WTC11 (cell line): ENCODE data around the gene SULF2. TPM values are rescaled to one million over a fixed set of nuclear protein-coding genes. Genes with fewer than 3 reads are reported as not detected.

Experiments used
- ATAC-seq: fragments of 200-7000 bp; cut with Tn5 transposase; 2 replicates; pipeline ENCODE4 v1.10.0; 2021; ENCODE audit warnings: mild to moderate bottlenecking, moderate library complexity
- CTCF ChIA-PET: fragments of 300-600 bp; sonication (Branson Sonifier 250); formaldehyde crosslinking; loops from one replicate; lab custom pipeline; 2021; ENCODE audit warnings: antibody characterized with exemption; lab: Charles Lee
- POLR2A ChIA-PET: fragments of 350-600 bp; sonication (Branson Sonifier 250); formaldehyde crosslinking; loops from one replicate; lab custom pipeline; 2021; ENCODE audit warnings: antibody characterized with exemption; lab: Charles Lee
- DNase-seq: peaks from one replicate; pipeline ENCODE4 v3.0.0; 2021; ENCODE audit warnings: low spot score
- H3K27ac Mint-ChIP-seq: 2 replicates; pipeline ENCODE4 v1.8.0; 2021; ENCODE audit warnings: mixed read lengths
- H3K27me3 Mint-ChIP-seq: 2 replicates; pipeline ENCODE4 v1.8.0; 2021; ENCODE audit warnings: low read depth, mild to moderate bottlenecking, moderate library complexity, mixed read lengths
- H3K36me3 Mint-ChIP-seq: 2 replicates; pipeline ENCODE4 v1.8.0; 2021; ENCODE audit warnings: mixed read lengths
- H3K4me1 Mint-ChIP-seq: 2 replicates; pipeline ENCODE4 v1.8.0; 2022; ENCODE audit warnings: mixed read lengths
- H3K4me3 Mint-ChIP-seq: 2 replicates; pipeline ENCODE4 v1.8.0; 2021; ENCODE audit warnings: mild to moderate bottlenecking, moderate library complexity, mixed read lengths
- H3K9me3 Mint-ChIP-seq: 2 replicates; pipeline ENCODE4 v1.8.0; 2021; ENCODE audit warnings: mixed read lengths
- ATF1 ChIP-seq: sonication (generic); formaldehyde crosslinking; IDR thresholded peaks from 2 replicates; pipeline ENCODE4 v1.8.1; 2023; ENCODE audit warnings: mild to moderate bottlenecking, moderate library complexity, missing genetic modification reagents
- CDX4 ChIP-seq: fragments of 250-450 bp; sonication (Bioruptor Pico); IDR thresholded peaks from 2 replicates; pipeline ENCODE4 v1.9.0; 2021; ENCODE audit warnings: moderate library complexity, mild to moderate bottlenecking, inconsistent platforms, borderline replicate concordance
- CTCF ChIP-seq: fragments of 200-600 bp; IDR thresholded peaks from 2 replicates; pipeline ENCODE4 v1.8.0; 2022; ENCODE audit warnings: antibody characterized with exemption
- ESRRA ChIP-seq: sonication (generic); formaldehyde crosslinking; IDR thresholded peaks from 2 replicates; pipeline ENCODE4 v1.8.1; 2022; ENCODE audit warnings: mild to moderate bottlenecking, missing genetic modification reagents, borderline replicate concordance
- FOXJ3 ChIP-seq: sonication (generic); formaldehyde crosslinking; IDR thresholded peaks from 2 replicates; pipeline ENCODE4 v1.9.0; 2021; ENCODE audit warnings: missing genetic modification reagents, mild to moderate bottlenecking, borderline replicate concordance
- GABPB1 ChIP-seq: sonication (generic); formaldehyde crosslinking; IDR thresholded peaks from 2 replicates; pipeline ENCODE4 v1.8.1; 2023; ENCODE audit warnings: mild to moderate bottlenecking, missing genetic modification reagents
- MXD4 ChIP-seq: fragments of 250-450 bp; sonication (Bioruptor Pico); IDR thresholded peaks from 2 replicates; pipeline ENCODE4 v1.8.0; 2021; ENCODE audit warnings: mild to moderate bottlenecking, moderate library complexity, borderline replicate concordance
- MYBL2 ChIP-seq: sonication (generic); formaldehyde crosslinking; IDR thresholded peaks from 2 replicates; pipeline ENCODE4 v1.8.1; 2023; ENCODE audit warnings: mild to moderate bottlenecking, moderate library complexity, missing genetic modification reagents
- NFATC4 ChIP-seq: fragments of 250-450 bp; sonication (Bioruptor Pico); IDR thresholded peaks from 2 replicates; pipeline ENCODE4 v1.9.0; 2021; ENCODE audit warnings: mild to moderate bottlenecking
- NFE2L1 ChIP-seq: sonication (generic); formaldehyde crosslinking; IDR thresholded peaks from 2 replicates; pipeline ENCODE4 v1.8.1; 2023; ENCODE audit warnings: missing genetic modification reagents
- SMAD4 ChIP-seq: sonication (generic); formaldehyde crosslinking; IDR thresholded peaks from 2 replicates; pipeline ENCODE4 v1.8.0; 2022; ENCODE audit warnings: mild to moderate bottlenecking, missing genetic modification reagents
- SOX15 ChIP-seq: fragments of 250-450 bp; sonication (Bioruptor Pico); IDR thresholded peaks from 2 replicates; pipeline ENCODE4 v1.9.0; 2021; ENCODE audit warnings: mild to moderate bottlenecking
- ZNF219 ChIP-seq: sonication (generic); formaldehyde crosslinking; IDR thresholded peaks from 2 replicates; pipeline ENCODE4 v1.8.0; 2023; ENCODE audit warnings: missing genetic modification reagents, mild to moderate bottlenecking, borderline replicate concordance
- ZNF512 ChIP-seq: sonication (generic); formaldehyde crosslinking; IDR thresholded peaks from 2 replicates; pipeline ENCODE4 v1.8.1; 2022; ENCODE audit warnings: missing genetic modification reagents, borderline replicate concordance
- total RNA-seq: library from RNA; stranded (reverse); gene quantifications from 3 replicates; pipeline ENCODE4 v1.2.3, GENCODE V29; 2021
- TF ChIP-seq, protein P1 (sequence below): sonication (generic); formaldehyde crosslinking; IDR thresholded peaks from 2 replicates; pipeline ENCODE4 v1.8.0; 2022; ENCODE audit warnings: mild to moderate bottlenecking, missing genetic modification reagents
- TF ChIP-seq, protein P2 (sequence below): sonication (generic); formaldehyde crosslinking; IDR thresholded peaks from 2 replicates; pipeline ENCODE4 v1.8.0; 2023; ENCODE audit warnings: missing genetic modification reagents
- TF ChIP-seq, protein P3 (sequence below): sonication (generic); formaldehyde crosslinking; IDR thresholded peaks from 2 replicates; pipeline ENCODE4 v1.8.0; 2022; ENCODE audit warnings: mild to moderate bottlenecking, missing genetic modification reagents

SULF2 gene
- total RNA-seq, 1 experiment from 2014 or later: 36.0 TPM

GRCh38 chr20:47674145-47674544 lies 111.1 kb downstream of the SULF2 start:
- no peak for DNase-seq
- ChIA-PET CTCF (interaction anchor here (0.7 kb wide), 1 partner anchor 946 kb away, joined by 3 read pairs; no protein-coding TSS in a partner anchor), POLR2A (no interaction called here)
- no peaks in the 10 kb centered on the region for H3K36me3 Mint-ChIP-seq
- H3K4me3 Mint-ChIP-seq: no peak overlapping the region
- no peak overlapping the region for H3K27ac Mint-ChIP-seq
- H3K27me3 Mint-ChIP-seq: no peaks in the 10 kb centered on the region
- no peak for ATAC-seq
- no peak for TF ChIP-seq ESRRA (CRISPR knock-in tag)
- TF ChIP-seq SOX15: no peak
- TF ChIP-seq, protein P1, sequence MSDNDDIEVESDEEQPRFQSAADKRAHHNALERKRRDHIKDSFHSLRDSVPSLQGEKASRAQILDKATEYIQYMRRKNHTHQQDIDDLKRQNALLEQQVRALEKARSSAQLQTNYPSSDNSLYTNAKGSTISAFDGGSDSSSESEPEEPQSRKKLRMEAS (CRISPR knock-in tag): no peak
- no peak for TF ChIP-seq NFE2L1 (CRISPR knock-in tag)
- TF ChIP-seq FOXJ3 (CRISPR knock-in tag): no peak
- peaks cover 17% of the 10 kb centered on the region for H3K4me1 Mint-ChIP-seq
- H3K9me3 Mint-ChIP-seq: no peaks in the 10 kb centered on the region; the same call in 1 of the 2 replicates

DNA sequence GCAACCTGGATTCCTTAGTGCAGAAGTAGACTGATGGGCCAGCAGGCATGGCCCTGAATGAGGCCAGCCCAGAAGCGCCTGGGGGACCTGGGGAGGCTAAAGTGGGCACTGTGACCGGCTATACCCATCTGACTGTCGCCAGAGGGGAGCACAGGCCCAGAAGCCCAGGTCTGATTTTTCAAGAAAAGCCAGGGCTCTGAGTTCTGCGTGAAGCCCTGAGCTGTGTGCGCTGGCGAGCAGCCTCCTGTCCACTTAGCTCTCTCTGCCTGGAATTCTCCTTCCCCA lies 111.7 kb downstream of the SULF2 start:
- DNase-seq (no peak), ATAC-seq (no peak)
- Mint-ChIP-seq H3K36me3 (no peaks in the 10 kb centered on the region), H3K9me3 (no peaks in the 10 kb centered on the region), H3K4me3 (no peak overlapping the region), H3K27me3 (no peaks in the 10 kb centered on the region), H3K27ac (no peak overlapping the region), H3K4me1 (peaks cover 17% of the 10 kb centered on the region)
- TF ChIP-seq, protein P2, sequence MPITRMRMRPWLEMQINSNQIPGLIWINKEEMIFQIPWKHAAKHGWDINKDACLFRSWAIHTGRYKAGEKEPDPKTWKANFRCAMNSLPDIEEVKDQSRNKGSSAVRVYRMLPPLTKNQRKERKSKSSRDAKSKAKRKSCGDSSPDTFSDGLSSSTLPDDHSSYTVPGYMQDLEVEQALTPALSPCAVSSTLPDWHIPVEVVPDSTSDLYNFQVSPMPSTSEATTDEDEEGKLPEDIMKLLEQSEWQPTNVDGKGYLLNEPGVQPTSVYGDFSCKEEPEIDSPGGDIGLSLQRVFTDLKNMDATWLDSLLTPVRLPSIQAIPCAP (CRISPR knock-in tag): no peak
- no peak for TF ChIP-seq ZNF219 (CRISPR knock-in tag)
- no peak for TF ChIP-seq SMAD4 (CRISPR knock-in tag)
- TF ChIP-seq MYBL2: no peak
- no peak for TF ChIP-seq CTCF
- TF ChIP-seq CDX4 (CRISPR knock-in tag): no peak
- TF ChIP-seq NFATC4 (CRISPR knock-in tag): no peak
- ChIA-PET CTCF (interaction anchor here (0.7 kb wide), 1 partner anchor 947 kb away, joined by 3 read pairs; no protein-coding TSS in a partner anchor), POLR2A (no interaction called here)

GRCh38 chr20:47672886-47673670 lies 112.2 kb downstream of the SULF2 start:
- CTCF ChIA-PET: interaction anchor here (2.2 kb wide), 1 partner anchor 10 kb away, joined by 10 read pairs; no protein-coding TSS in a partner anchor
- H3K27me3 Mint-ChIP-seq: no peaks in the 10 kb centered on the region
- no peak overlapping the region for H3K4me3 Mint-ChIP-seq
- TF ChIP-seq GABPB1 (CRISPR knock-in tag): no peak
- TF ChIP-seq MXD4 (CRISPR knock-in tag): no peak
- TF ChIP-seq, protein P3, sequence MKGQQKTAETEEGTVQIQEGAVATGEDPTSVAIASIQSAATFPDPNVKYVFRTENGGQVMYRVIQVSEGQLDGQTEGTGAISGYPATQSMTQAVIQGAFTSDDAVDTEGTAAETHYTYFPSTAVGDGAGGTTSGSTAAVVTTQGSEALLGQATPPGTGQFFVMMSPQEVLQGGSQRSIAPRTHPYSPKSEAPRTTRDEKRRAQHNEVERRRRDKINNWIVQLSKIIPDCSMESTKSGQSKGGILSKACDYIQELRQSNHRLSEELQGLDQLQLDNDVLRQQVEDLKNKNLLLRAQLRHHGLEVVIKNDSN (CRISPR knock-in tag): no peak
- TF ChIP-seq ATF1 (CRISPR knock-in tag): no peak
- no peak for TF ChIP-seq ZNF512 (CRISPR knock-in tag)
- TF ChIP-seq, all 79 proteins: peak for 0
- Mint-ChIP-seq H3K4me1 (peaks cover 17% of the 10 kb centered on the region), H3K27ac (peak overlapping the region; percentile 46; the same call in 1 of the 2 replicates), H3K36me3 (no peaks in the 10 kb centered on the region), H3K9me3 (no peaks in the 10 kb centered on the region)
- POLR2A ChIA-PET: no interaction called here
- DNase-seq: no peak
- no peak for ATAC-seq
